H9 (cell line): ENCODE measurements around the gene PRDM8. TPM values are rescaled to one million over a fixed set of nuclear protein-coding genes. Genes with fewer than 3 reads are reported as not detected.

Experiments used
- DNase-seq: peaks from one replicate; pipeline ENCODE4 v3.0.0-alpha.2; 2017
- H2AFZ ChIP-seq: one replicate; pipeline ENCODE4 v1.6.1; 2013; ENCODE audit warnings: mild to moderate bottlenecking, low read length, control low read depth, moderate library complexity
- H2AK5ac ChIP-seq: 2 replicates; pipeline ENCODE4 v1.6.1; 2013; ENCODE audit warnings: low read length, control low read depth, mixed read lengths; ENCODE audit not compliant: insufficient read length
- H2BK120ac ChIP-seq: one replicate; pipeline ENCODE4 v1.6.1; 2013; ENCODE audit warnings: low read depth, mild to moderate bottlenecking, low read length, control low read depth, inconsistent platforms; ENCODE audit not compliant: poor library complexity, severe bottlenecking
- H2BK12ac ChIP-seq: 2 replicates; pipeline ENCODE4 v1.6.1; 2013; ENCODE audit warnings: low read length, control low read depth, mixed read lengths, low read depth; ENCODE audit not compliant: insufficient read length
- H2BK15ac ChIP-seq: 2 replicates; pipeline ENCODE4 v1.6.1; 2013; ENCODE audit warnings: low read depth, low read length, control low read depth
- H2BK20ac ChIP-seq: one replicate; pipeline ENCODE4 v1.6.1; 2013; ENCODE audit warnings: low read depth, mild to moderate bottlenecking, low read length, control low read depth, inconsistent platforms; ENCODE audit not compliant: poor library complexity, severe bottlenecking
- H2BK5ac ChIP-seq: 2 replicates; pipeline ENCODE4 v1.6.1; 2013; ENCODE audit warnings: low read length, control low read depth, mixed read lengths; ENCODE audit not compliant: insufficient read length
- H3K14ac ChIP-seq: 2 replicates; pipeline ENCODE4 v1.6.1; 2013; ENCODE audit warnings: low read length, control low read depth; ENCODE audit not compliant: insufficient read depth
- H3K18ac ChIP-seq: 2 replicates; pipeline ENCODE4 v1.6.1; 2013; ENCODE audit warnings: low read depth, mild to moderate bottlenecking, mixed read lengths, low read length, control low read depth; ENCODE audit not compliant: insufficient read length
- H3K23ac ChIP-seq: 2 replicates; pipeline ENCODE4 v1.6.1; 2013; ENCODE audit warnings: low read length, control low read depth, mixed read lengths, low read depth; ENCODE audit not compliant: insufficient read length
- H3K23me2 ChIP-seq: 2 replicates; pipeline ENCODE4 v1.6.1; 2013; ENCODE audit warnings: low read depth, mild to moderate bottlenecking, mixed read lengths, low read length, control low read depth; ENCODE audit not compliant: insufficient read length, poor library complexity, severe bottlenecking
- H3K27ac ChIP-seq: 2 replicates; pipeline ENCODE4 v1.5.1; 2013; ENCODE audit warnings: low read length, control low read depth, mixed read lengths, low read depth; ENCODE audit not compliant: insufficient read length
- H3K27me3 ChIP-seq: 2 replicates; pipeline ENCODE4 v1.6.1; 2013; ENCODE audit warnings: low read length, control low read depth, inconsistent platforms; ENCODE audit not compliant: insufficient read depth
- H3K4ac ChIP-seq: 2 replicates; pipeline ENCODE4 v1.6.1; 2013; ENCODE audit warnings: low read depth, mild to moderate bottlenecking, control low read depth, inconsistent platforms, low read length, moderate library complexity
- H3K4me1 ChIP-seq: 2 replicates; pipeline ENCODE4 v1.6.1; 2013; ENCODE audit warnings: low read length, control low read depth, inconsistent platforms; ENCODE audit not compliant: insufficient read depth
- H3K4me2 ChIP-seq: 2 replicates; pipeline ENCODE4 v1.6.1; 2013; ENCODE audit warnings: low read length, control low read depth, mixed read lengths; ENCODE audit not compliant: insufficient read length, insufficient read depth
- H3K56ac ChIP-seq: 2 replicates; pipeline ENCODE4 v1.6.1; 2013; ENCODE audit warnings: low read depth, mild to moderate bottlenecking, mixed read lengths, low read length, control low read depth; ENCODE audit not compliant: insufficient read length
- H3K79me1 ChIP-seq: 2 replicates; pipeline ENCODE4 v1.6.1; 2013; ENCODE audit warnings: low read depth, mild to moderate bottlenecking, moderate library complexity, low read length, control low read depth, inconsistent platforms; ENCODE audit not compliant: insufficient read depth, poor library complexity, severe bottlenecking
- H3K79me2 ChIP-seq: 2 replicates; pipeline ENCODE4 v1.6.1; 2013; ENCODE audit warnings: low read length, control low read depth, inconsistent platforms; ENCODE audit not compliant: insufficient read depth
- H3K9ac ChIP-seq: 2 replicates; pipeline ENCODE4 v1.6.1; 2013; ENCODE audit warnings: low read length, control low read depth, mixed read lengths; ENCODE audit not compliant: insufficient read length; ENCODE audit errors: extremely low read depth
- H3K9me3 ChIP-seq: one replicate; pipeline ENCODE4 v1.6.1; 2013; ENCODE audit warnings: low read depth, low read length, inconsistent platforms; ENCODE audit not compliant: control insufficient read depth
- H3T11ph ChIP-seq: one replicate; pipeline ENCODE4 v1.6.1; 2013; ENCODE audit warnings: mild to moderate bottlenecking, low read length, control low read depth, inconsistent platforms
- H4K20me1 ChIP-seq: one replicate; pipeline ENCODE4 v1.6.1; 2013; ENCODE audit not compliant: control insufficient read depth, insufficient read length, insufficient read depth
- H4K5ac ChIP-seq: 2 replicates; pipeline ENCODE4 v1.6.1; 2013; ENCODE audit warnings: low read depth, mild to moderate bottlenecking, mixed read lengths, low read length, control low read depth; ENCODE audit not compliant: insufficient read length
- H4K8ac ChIP-seq: replicated peaks from 2 replicates; pipeline ENCODE4 v1.6.1; 2013; ENCODE audit warnings: low read length, control low read depth, mixed read lengths, low read depth; ENCODE audit not compliant: insufficient read length
- H4K91ac ChIP-seq: 2 replicates; pipeline ENCODE4 v1.6.1; 2013; ENCODE audit warnings: low read depth, mild to moderate bottlenecking, moderate library complexity, mixed read lengths, low read length, control low read depth; ENCODE audit not compliant: insufficient read length
- H3K27ac Mint-ChIP-seq, 3 experiments: 2 replicates in 2 of 3; 3 replicates in 1 of 3; pipeline ENCODE4 v1.8.0; 2020 to 2021; ENCODE audit warnings: mixed read lengths in 3 of 3, mild to moderate bottlenecking in 1 of 3, moderate library complexity in 1 of 3
- H3K27me3 Mint-ChIP-seq: 2 replicates; pipeline ENCODE4 v1.8.0; 2021; ENCODE audit warnings: low read depth, mild to moderate bottlenecking, moderate library complexity, mixed read lengths
- H3K36me3 Mint-ChIP-seq, 3 experiments: 2 replicates in 2 of 3; 3 replicates in 1 of 3; pipeline ENCODE4 v1.8.0; 2020 to 2021; ENCODE audit warnings: low read depth in 3 of 3, mixed read lengths in 3 of 3; ENCODE audit not compliant: insufficient read depth in 1 of 3
- H3K4me1 Mint-ChIP-seq, 2 experiments: 2 replicates each; pipeline ENCODE4 v1.8.0; 2020; ENCODE audit warnings: mixed read lengths in 2 of 2
- H3K4me3 Mint-ChIP-seq, 2 experiments: 2 replicates in 1 of 2; 3 replicates in 1 of 2; pipeline ENCODE4 v1.8.0; 2020 to 2021; ENCODE audit warnings: mild to moderate bottlenecking in 2 of 2, mixed read lengths in 2 of 2, moderate library complexity in 1 of 2
- H3K9me3 Mint-ChIP-seq, 2 experiments: 2 replicates in 1 of 2; 3 replicates in 1 of 2; pipeline ENCODE4 v1.8.0; 2020; ENCODE audit warnings: mild to moderate bottlenecking in 2 of 2, mixed read lengths in 2 of 2, moderate library complexity in 1 of 2
- WGBS: extraction: QIAGEN DNeasy Blood & Tissue Kit; methylation state at CpG from one replicate; pipeline ENCODE4 v1.1.7; 2013; ENCODE audit warnings: missing lambda C conversion rate, low lambda C conversion rate, mixed read lengths; ENCODE audit not compliant: insufficient read length; ENCODE audit errors: extremely low coverage; 5-methylcytosine and 5-hydroxymethylcytosine counted together
- total RNA-seq: library from RNA; stranded (reverse); gene quantifications from 2 replicates; pipeline ENCODE4 v1.2.1, GENCODE V29; 2021
- TF ChIP-seq, protein P1 (sequence below): fragments of 200-600 bp; sonication (generic); conservative IDR thresholded peaks from 3 replicates; pipeline ENCODE4 v1.8.0; 2021; ENCODE audit warnings: antibody characterized with exemption, mild to moderate bottlenecking

PRDM8 gene
- total RNA-seq, 1 experiment from 2014 or later = not detected

DNA sequence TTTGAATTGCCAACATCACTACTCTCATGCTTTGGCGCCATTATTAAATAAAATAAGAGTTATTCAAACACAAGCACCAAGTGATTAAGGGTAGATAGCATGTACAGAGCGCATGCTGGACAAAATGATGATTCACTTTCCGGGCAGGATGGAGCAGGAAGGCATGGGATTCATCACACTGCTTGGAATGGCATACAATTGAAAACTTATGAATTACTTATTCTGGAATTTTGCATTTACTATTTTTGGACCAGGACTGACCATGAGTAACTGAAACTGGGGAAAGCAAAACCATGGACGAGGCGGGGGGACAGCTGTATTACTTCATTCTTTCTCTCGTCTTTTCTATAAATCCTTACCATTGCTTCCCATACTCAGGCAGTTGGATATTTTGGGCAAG is 40.7 kb downstream of the PRDM8 start:
- Histone ChIP-seq H2AK5ac (no peak overlapping the region), H3K9ac (no peak overlapping the region), H2BK5ac (no peak overlapping the region), H4K91ac (no peak overlapping the region), H3K9me3 (no peaks in the 10 kb centered on the region), H3K4ac (no peak overlapping the region), H4K5ac (no peak overlapping the region), H4K20me1 (no peaks in the 10 kb centered on the region), H2BK120ac (no peak overlapping the region), H2BK15ac (no peak overlapping the region), H3K79me1 (no peaks in the 10 kb centered on the region), H3K23me2 (no peaks in the 10 kb centered on the region), H3K23ac (no peak overlapping the region), H2BK12ac (no peak overlapping the region), H2BK20ac (no peak overlapping the region), H3K4me1 (no peaks in the 10 kb centered on the region), H3K27me3 (no peaks in the 10 kb centered on the region), H2AFZ (no peak overlapping the region), H3T11ph (no peak overlapping the region), H3K27ac (no peak overlapping the region), H3K18ac (no peak overlapping the region), H4K8ac (no peak overlapping the region), H3K79me2 (no peaks in the 10 kb centered on the region), H3K4me2 (no peak overlapping the region), H3K14ac (no peak overlapping the region), H3K56ac (no peak overlapping the region)
- H3K27ac Mint-ChIP-seq = no peak overlapping the region
- H3K36me3 Mint-ChIP-seq = no peaks in the 10 kb centered on the region
- H3K4me3 Mint-ChIP-seq = no peak overlapping the region
- H3K4me1 Mint-ChIP-seq = no peaks in the 10 kb centered on the region
- H3K9me3 Mint-ChIP-seq = no peaks in the 10 kb centered on the region
- DNase-seq = no peak
- H3K27me3 Mint-ChIP-seq = peaks cover 12% of the 10 kb centered on the region
- no CpG with 5 or more reads among the region's 6 CpGs for WGBS
- TF ChIP-seq, protein P1, sequence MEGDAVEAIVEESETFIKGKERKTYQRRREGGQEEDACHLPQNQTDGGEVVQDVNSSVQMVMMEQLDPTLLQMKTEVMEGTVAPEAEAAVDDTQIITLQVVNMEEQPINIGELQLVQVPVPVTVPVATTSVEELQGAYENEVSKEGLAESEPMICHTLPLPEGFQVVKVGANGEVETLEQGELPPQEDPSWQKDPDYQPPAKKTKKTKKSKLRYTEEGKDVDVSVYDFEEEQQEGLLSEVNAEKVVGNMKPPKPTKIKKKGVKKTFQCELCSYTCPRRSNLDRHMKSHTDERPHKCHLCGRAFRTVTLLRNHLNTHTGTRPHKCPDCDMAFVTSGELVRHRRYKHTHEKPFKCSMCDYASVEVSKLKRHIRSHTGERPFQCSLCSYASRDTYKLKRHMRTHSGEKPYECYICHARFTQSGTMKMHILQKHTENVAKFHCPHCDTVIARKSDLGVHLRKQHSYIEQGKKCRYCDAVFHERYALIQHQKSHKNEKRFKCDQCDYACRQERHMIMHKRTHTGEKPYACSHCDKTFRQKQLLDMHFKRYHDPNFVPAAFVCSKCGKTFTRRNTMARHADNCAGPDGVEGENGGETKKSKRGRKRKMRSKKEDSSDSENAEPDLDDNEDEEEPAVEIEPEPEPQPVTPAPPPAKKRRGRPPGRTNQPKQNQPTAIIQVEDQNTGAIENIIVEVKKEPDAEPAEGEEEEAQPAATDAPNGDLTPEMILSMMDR = no peak
